NCI-H2107 (cell line): ENCODE measurements around the gene SLC4A1AP.

Source experiments
- DNase-seq: peaks from one replicate; lab custom pipeline; 2025; lab: John Stamatoyannopoulos, UW

SLC4A1AP gene

GRCh38 chr2:27742571-27742970, 78.9 kb downstream of the SLC4A1AP start:
- DNase-seq: no peak
